Epithelial cell of proximal tubule (primary cell): ENCODE measurements around the gene NOL3. TPM values are rescaled to one million over a fixed set of nuclear protein-coding genes. Genes with fewer than 3 reads are reported as not detected.

Source experiments
- DNase-seq: peaks from one replicate; pipeline ENCODE4 v3.0.0-alpha.2; 2011; ENCODE audit warnings: low read depth
- H3K4me3 ChIP-seq: 2 replicates; pipeline ENCODE4 v1.5.1; 2011; ENCODE audit warnings: low read depth, mild to moderate bottlenecking, low read length
- CTCF ChIP-seq: conservative IDR thresholded peaks from 2 replicates; pipeline ENCODE4 v1.5.1; 2012; ENCODE audit warnings: low read depth, mild to moderate bottlenecking, low read length
- total RNA-seq: library from RNA; depleted of rRNA; stranded (reverse); fragments of >200 nt; gene quantifications from 2 replicates; pipeline ENCODE4 v1.2.3, GENCODE V29; 2015

NOL3 gene
- total RNA-seq, 1 donor from 2014 or later: 39.4 TPM

GRCh38 chr16:67161595-67162058 is 8.7 kb upstream of the NOL3 start:
- no peak for DNase-seq
- TF ChIP-seq CTCF: no peak
- peak overlapping the region; percentile 99 for H3K4me3 ChIP-seq

GRCh38 chr16:67162506-67163163 is 7.7 kb upstream of the NOL3 start:
- H3K4me3 ChIP-seq: no peak overlapping the region
- no peak for DNase-seq
- no peak for TF ChIP-seq CTCF

GRCh38 chr16:67163164-67163998 is 7.0 kb upstream of the NOL3 start:
- no peak for DNase-seq
- H3K4me3 ChIP-seq: peak overlapping the region; percentile 59
- no peak for TF ChIP-seq CTCF

- H3K4me3 ChIP-seq: peak overlapping the region; percentile 59
- DNase-seq: no peak
- TF ChIP-seq CTCF: no peak
Observed at GRCh38 chr16:67163999-67164558, 6.3 kb upstream of the NOL3 start.

- no peak for TF ChIP-seq CTCF
- H3K4me3 ChIP-seq: peak within 1 kb of the TSS; percentile 59
- DNase-seq: no peak
Observed at GRCh38 chr16:67164599-67165061, 5.7 kb upstream of the NOL3 start, which contains the start of gene HSF4. Gene HSF4, plus strand, starts transcription at chr16:67164745. Its CDS starts 67 bp downstream, at chr16:67164812.

GRCh38 chr16:67165121-67166078 is 4.9 kb upstream of the NOL3 start:
- no peak for TF ChIP-seq CTCF
- DNase-seq: no peak
- peak overlapping the region; percentile 59 for H3K4me3 ChIP-seq
